ENCODE measurements around the gene SHOX.
"Not testable (repeated sequence)": the region's sequence is repeated elsewhere in the genome, so short reads cannot be mapped to it uniquely, and the experiment has no call there.

SHOX gene

DNA sequence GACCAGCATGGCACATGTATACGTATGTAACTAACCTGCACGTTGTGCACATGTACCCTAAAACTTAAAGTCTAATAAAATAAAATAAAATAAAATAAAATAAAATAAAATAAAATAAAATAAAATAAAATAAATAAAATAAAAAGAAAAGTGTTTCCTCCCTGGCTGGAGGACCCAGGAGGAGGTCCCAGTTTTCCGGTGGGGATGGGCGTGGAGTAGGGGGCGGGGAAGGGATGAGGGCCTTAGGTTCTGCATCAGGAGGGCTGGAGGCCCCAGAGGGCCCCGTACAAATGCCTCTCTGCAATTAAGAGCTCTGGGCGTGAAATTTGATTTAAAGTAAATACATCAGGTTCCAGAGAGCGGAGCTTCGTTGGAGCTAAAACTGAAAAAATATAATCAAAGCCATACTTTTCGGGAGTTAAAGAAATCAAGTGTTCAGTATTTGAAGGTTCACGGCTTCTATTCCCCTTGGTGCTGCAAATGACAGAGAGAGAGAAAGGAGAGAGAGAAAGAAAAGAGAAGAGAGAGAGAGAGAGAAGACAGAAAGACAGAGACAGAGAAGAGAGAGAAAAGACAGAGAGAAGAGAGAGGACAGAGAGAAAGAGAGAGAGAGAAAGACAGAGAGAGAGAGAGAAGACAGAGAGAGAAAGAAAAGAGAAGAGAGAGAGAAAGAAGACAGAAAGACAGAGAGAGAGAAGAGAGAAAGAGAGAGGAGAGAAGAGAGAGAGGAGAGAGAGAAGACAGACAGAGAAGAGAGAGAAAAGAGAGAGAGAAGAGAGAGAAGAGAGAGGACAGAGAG is 8.7 kb upstream of the SHOX start:
- Histone ChIP-seq H3K9ac (ENCODE audit: low read depth, low read length) (no peak overlapping the region), H3K4me3 (ENCODE audit: low read depth in 1 of 2, low read length in 2 of 2) (no peak overlapping the region), H3K9me3 (ENCODE audit: insufficient read depth, low read length, severe bottlenecking) (no peaks in the 10 kb centered on the region), H3K4me2 (ENCODE audit: insufficient read depth, low read length) (no peak overlapping the region), H3K27ac (ENCODE audit: low read length) (no peak overlapping the region), H2AFZ (ENCODE audit: low read depth, low read length) (no peak overlapping the region), H3K36me3 (ENCODE audit: insufficient read depth, low read length) (no peaks in the 10 kb centered on the region), H3K79me2 (ENCODE audit: insufficient read depth, low read length) (no peaks in the 10 kb centered on the region), H3K27me3 (ENCODE audit: insufficient read depth, low read length, poor library complexity) (no peaks in the 10 kb centered on the region), H4K20me1 (ENCODE audit: insufficient read depth, low read length) (no peaks in the 10 kb centered on the region), H3K4me1 (ENCODE audit: insufficient read depth, low read length) (no peaks in the 10 kb centered on the region)
- TF ChIP-seq EZH2 (IDR thresholded peaks at IDR 0.05; ENCODE audit: borderline replicate concordance, low read depth, low read length, severe bottlenecking) (no peak), CTCF (IDR thresholded peaks at IDR 0.05; ENCODE audit: borderline replicate concordance, extremely low read depth, low read length, poor library complexity, severe bottlenecking) (no peak)
- DNase-seq = no peak
- no peak for ATAC-seq (ENCODE audit: insufficient read depth, low read depth)

DNA sequence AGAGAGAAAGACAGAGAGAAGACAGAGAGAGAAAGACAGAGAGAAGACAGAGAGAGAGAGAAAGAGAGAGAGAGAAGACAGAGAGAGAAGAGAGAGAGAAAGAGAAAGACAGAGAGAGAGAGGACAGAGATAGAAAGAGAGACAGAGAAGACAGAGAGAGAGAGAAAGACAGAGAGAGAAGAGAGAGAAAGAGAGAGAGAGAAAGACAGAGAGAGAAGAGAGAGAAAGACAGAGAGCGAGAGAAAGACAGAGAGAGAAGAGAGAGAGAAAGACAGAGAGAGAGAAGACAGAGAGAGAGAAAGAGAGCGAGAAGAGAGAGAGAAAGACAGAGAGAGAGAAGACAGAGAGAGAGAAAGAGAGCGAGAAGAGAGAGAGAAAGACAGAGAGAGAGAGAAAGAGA is 7.8 kb upstream of the SHOX start:
- H3K36me3 ChIP-seq (ENCODE audit: insufficient read depth, low read length); H2AFZ ChIP-seq (ENCODE audit: low read depth, low read length); H3K4me2 ChIP-seq (ENCODE audit: insufficient read depth, low read length); H3K9ac ChIP-seq (ENCODE audit: low read depth, low read length); H3K9me3 ChIP-seq (ENCODE audit: insufficient read depth, low read length, severe bottlenecking); H3K4me1 ChIP-seq (ENCODE audit: insufficient read depth, low read length); ATAC-seq (ENCODE audit: insufficient read depth, low read depth); H4K20me1 ChIP-seq (ENCODE audit: insufficient read depth, low read length); H3K27ac ChIP-seq (ENCODE audit: low read length); H3K4me3 ChIP-seq (ENCODE audit: low read depth in 1 of 2, low read length in 2 of 2); H3K79me2 ChIP-seq (ENCODE audit: insufficient read depth, low read length); H3K27me3 ChIP-seq (ENCODE audit: insufficient read depth, low read length, poor library complexity); DNase-seq: not testable (repeated sequence)

DNA sequence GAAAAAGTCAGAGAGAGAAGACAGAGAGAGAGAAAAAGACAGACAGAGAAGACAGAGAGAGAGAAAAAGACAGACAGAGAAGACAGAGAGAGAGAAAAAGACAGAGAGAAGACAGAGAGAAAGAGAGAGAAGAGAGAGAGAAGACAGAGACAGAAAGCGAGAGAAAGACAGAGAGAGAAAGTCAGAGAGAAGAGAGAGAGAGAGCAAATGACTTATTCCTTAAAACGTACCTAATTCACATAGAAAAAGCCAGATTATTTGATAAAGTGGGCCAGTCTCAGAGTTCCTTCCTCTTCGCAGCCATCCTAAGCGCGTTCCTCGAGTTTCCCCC is 7.4 kb upstream of the SHOX start:
- Histone ChIP-seq H3K79me2 (ENCODE audit: insufficient read depth, low read length) (no peaks in the 10 kb centered on the region), H3K27me3 (ENCODE audit: insufficient read depth, low read length, poor library complexity) (no peaks in the 10 kb centered on the region), H3K4me1 (ENCODE audit: insufficient read depth, low read length) (no peaks in the 10 kb centered on the region), H3K4me3 (ENCODE audit: low read depth in 1 of 2, low read length in 2 of 2) (no peak overlapping the region), H3K36me3 (ENCODE audit: insufficient read depth, low read length) (no peaks in the 10 kb centered on the region), H4K20me1 (ENCODE audit: insufficient read depth, low read length) (no peaks in the 10 kb centered on the region), H3K9me3 (ENCODE audit: insufficient read depth, low read length, severe bottlenecking) (no peaks in the 10 kb centered on the region), H3K4me2 (ENCODE audit: insufficient read depth, low read length) (no peak overlapping the region), H3K27ac (ENCODE audit: low read length) (no peak overlapping the region), H2AFZ (ENCODE audit: low read depth, low read length) (no peak overlapping the region), H3K9ac (ENCODE audit: low read depth, low read length) (no peak overlapping the region)
- DNase-seq (no peak), ATAC-seq (ENCODE audit: insufficient read depth, low read depth) (no peak)
- TF ChIP-seq CTCF (IDR thresholded peaks at IDR 0.05; ENCODE audit: borderline replicate concordance, extremely low read depth, low read length, poor library complexity, severe bottlenecking) = no peak
- no peak for TF ChIP-seq EZH2 (IDR thresholded peaks at IDR 0.05; ENCODE audit: borderline replicate concordance, low read depth, low read length, severe bottlenecking)

GRCh38 chrX:623599-624315 is 6.8 kb upstream of the SHOX start:
- no peaks in the 10 kb centered on the region for H3K9me3 ChIP-seq (ENCODE audit: insufficient read depth, low read length, severe bottlenecking)
- no peaks in the 10 kb centered on the region for H3K27me3 ChIP-seq (ENCODE audit: insufficient read depth, low read length, poor library complexity)
- H2AFZ ChIP-seq (ENCODE audit: low read depth, low read length) = no peak overlapping the region
- no peaks in the 10 kb centered on the region for H4K20me1 ChIP-seq (ENCODE audit: insufficient read depth, low read length)
- ATAC-seq (ENCODE audit: insufficient read depth, low read depth) (no peak), DNase-seq (no peak)
- H3K27ac ChIP-seq (ENCODE audit: low read length) = no peak overlapping the region
- no peak overlapping the region for H3K9ac ChIP-seq (ENCODE audit: low read depth, low read length)
- no peaks in the 10 kb centered on the region for H3K79me2 ChIP-seq (ENCODE audit: insufficient read depth, low read length)
- H3K4me1 ChIP-seq (ENCODE audit: insufficient read depth, low read length) = no peaks in the 10 kb centered on the region
- no peaks in the 10 kb centered on the region for H3K36me3 ChIP-seq (ENCODE audit: insufficient read depth, low read length)
- H3K4me2 ChIP-seq (ENCODE audit: insufficient read depth, low read length) = no peak overlapping the region
- H3K4me3 ChIP-seq (ENCODE audit: low read depth in 1 of 2, low read length in 2 of 2) = no peak overlapping the region
- TF ChIP-seq EZH2 (IDR thresholded peaks at IDR 0.05; ENCODE audit: borderline replicate concordance, low read depth, low read length, severe bottlenecking) = no peak
- TF ChIP-seq CTCF (IDR thresholded peaks at IDR 0.05; ENCODE audit: borderline replicate concordance, extremely low read depth, low read length, poor library complexity, severe bottlenecking) = no peak
